K562 (cell line): ENCODE results near the gene RASGRP1.

Experiments
- CUX1 ChIP-seq: fragments of 200-800 bp; sonication (Bioruptor generic); IDR thresholded peaks from 2 replicates; pipeline ENCODE4 v1.6.1; 2016; ENCODE audit warnings: missing genetic modification characterization, missing compliant biosample characterization
- EZH2 ChIP-seq: IDR thresholded peaks from 2 replicates; pipeline ENCODE4 v1.6.1; 2012; ENCODE audit warnings: low read depth, mild to moderate bottlenecking, inconsistent platforms, low read length, borderline replicate concordance
- FOSL1 ChIP-seq: fragments of 200-800 bp; sonication (Bioruptor generic); conservative IDR thresholded peaks from 2 replicates; pipeline ENCODE4 v1.6.1; 2016; ENCODE audit warnings: missing genetic modification characterization, missing compliant biosample characterization
- GTF2A2 ChIP-seq: IDR thresholded peaks from 2 replicates; pipeline ENCODE4 v1.6.1; 2016; ENCODE audit warnings: mild to moderate bottlenecking, missing genetic modification characterization, missing compliant biosample characterization
- MAFK ChIP-seq: IDR thresholded peaks from 2 replicates; pipeline ENCODE4 v1.6.1; 2011; ENCODE audit warnings: low read length, improper control_type of control experiment
- MXI1 ChIP-seq: IDR thresholded peaks from 2 replicates; pipeline ENCODE4 v1.6.1; 2011; ENCODE audit warnings: low read depth, mild to moderate bottlenecking, improper control_type of control experiment, low read length
- PML ChIP-seq: IDR thresholded peaks from 2 replicates; pipeline ENCODE4 v1.6.1; 2012; ENCODE audit warnings: low read length, inconsistent platforms
- YY1 ChIP-seq, 3 experiments: IDR thresholded peaks; 2 replicates each; pipeline ENCODE4 v1.6.1; 2011; ENCODE audit warnings: low read length in 2 of 3, mild to moderate bottlenecking in 2 of 3, moderate library complexity in 2 of 3, borderline replicate concordance in 1 of 3, control low read depth in 1 of 3, low read depth in 1 of 3; ENCODE audit not compliant: insufficient read depth in 3 of 3, insufficient replicate concordance in 2 of 3, control insufficient read depth in 1 of 3, insufficient read length in 1 of 3; ENCODE audit errors: extremely low read depth in 1 of 3
- ZC3H11A ChIP-seq: IDR thresholded peaks from 2 replicates; pipeline ENCODE4 v1.6.1; 2012; ENCODE audit warnings: low read depth, low read length, improper control_type of control experiment
- ZNF830 ChIP-seq: fragments of 250-450 bp; sonication (Bioruptor Pico); IDR thresholded peaks from 2 replicates; pipeline ENCODE4 v1.5.0; 2021; ENCODE audit warnings: mild to moderate bottlenecking
- TF ChIP-seq, protein P1 (sequence below): sonication (generic); formaldehyde crosslinking; IDR thresholded peaks from 2 replicates; pipeline ENCODE4 v1.4.0; 2020; ENCODE audit warnings: mild to moderate bottlenecking, missing genetic modification reagents
- TF ChIP-seq, protein P2 (sequence below), 3 experiments: IDR thresholded peaks in 2 of 3; conservative IDR thresholded peaks in 1 of 3; 2 replicates each; pipeline ENCODE4 v1.5.1; 2011 to 2012; ENCODE audit warnings: low read length in 3 of 3, mild to moderate bottlenecking in 3 of 3, control low read depth in 2 of 3, improper control_type of control experiment in 1 of 3, inconsistent platforms in 1 of 3, low read depth in 1 of 3, mixed read lengths in 1 of 3, moderate library complexity in 1 of 3; ENCODE audit not compliant: insufficient read depth in 2 of 3
- TF ChIP-seq, protein P3 (sequence below): fragments of 150-350 bp; IDR thresholded peaks from 2 replicates; pipeline ENCODE4 v1.6.1; 2014; ENCODE audit warnings: low read depth, mild to moderate bottlenecking, low read length, borderline replicate concordance

- TF ChIP-seq ZNF830 (CRISPR knock-in tag) (no peak), GTF2A2 (tag) (no peak), PML (no peak), MXI1 (no peak), CUX1 (CRISPR knock-in tag) (no peak), MAFK (no peak), EZH2 (no peak), FOSL1 (tag) (no peak), ZC3H11A (no peak), YY1 (IDR thresholded peaks at IDR 0.05; ENCODE audit: borderline replicate concordance in 1 of 3, control insufficient read depth in 1 of 3, extremely low read depth in 1 of 3, insufficient read depth in 3 of 3, insufficient read length in 1 of 3, insufficient replicate concordance in 2 of 3, low read depth in 1 of 3, low read length in 2 of 3) (no peak)
- TF ChIP-seq, protein P1, sequence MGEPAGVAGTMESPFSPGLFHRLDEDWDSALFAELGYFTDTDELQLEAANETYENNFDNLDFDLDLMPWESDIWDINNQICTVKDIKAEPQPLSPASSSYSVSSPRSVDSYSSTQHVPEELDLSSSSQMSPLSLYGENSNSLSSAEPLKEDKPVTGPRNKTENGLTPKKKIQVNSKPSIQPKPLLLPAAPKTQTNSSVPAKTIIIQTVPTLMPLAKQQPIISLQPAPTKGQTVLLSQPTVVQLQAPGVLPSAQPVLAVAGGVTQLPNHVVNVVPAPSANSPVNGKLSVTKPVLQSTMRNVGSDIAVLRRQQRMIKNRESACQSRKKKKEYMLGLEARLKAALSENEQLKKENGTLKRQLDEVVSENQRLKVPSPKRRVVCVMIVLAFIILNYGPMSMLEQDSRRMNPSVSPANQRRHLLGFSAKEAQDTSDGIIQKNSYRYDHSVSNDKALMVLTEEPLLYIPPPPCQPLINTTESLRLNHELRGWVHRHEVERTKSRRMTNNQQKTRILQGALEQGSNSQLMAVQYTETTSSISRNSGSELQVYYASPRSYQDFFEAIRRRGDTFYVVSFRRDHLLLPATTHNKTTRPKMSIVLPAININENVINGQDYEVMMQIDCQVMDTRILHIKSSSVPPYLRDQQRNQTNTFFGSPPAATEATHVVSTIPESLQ: no peak
- TF ChIP-seq, protein P2, sequence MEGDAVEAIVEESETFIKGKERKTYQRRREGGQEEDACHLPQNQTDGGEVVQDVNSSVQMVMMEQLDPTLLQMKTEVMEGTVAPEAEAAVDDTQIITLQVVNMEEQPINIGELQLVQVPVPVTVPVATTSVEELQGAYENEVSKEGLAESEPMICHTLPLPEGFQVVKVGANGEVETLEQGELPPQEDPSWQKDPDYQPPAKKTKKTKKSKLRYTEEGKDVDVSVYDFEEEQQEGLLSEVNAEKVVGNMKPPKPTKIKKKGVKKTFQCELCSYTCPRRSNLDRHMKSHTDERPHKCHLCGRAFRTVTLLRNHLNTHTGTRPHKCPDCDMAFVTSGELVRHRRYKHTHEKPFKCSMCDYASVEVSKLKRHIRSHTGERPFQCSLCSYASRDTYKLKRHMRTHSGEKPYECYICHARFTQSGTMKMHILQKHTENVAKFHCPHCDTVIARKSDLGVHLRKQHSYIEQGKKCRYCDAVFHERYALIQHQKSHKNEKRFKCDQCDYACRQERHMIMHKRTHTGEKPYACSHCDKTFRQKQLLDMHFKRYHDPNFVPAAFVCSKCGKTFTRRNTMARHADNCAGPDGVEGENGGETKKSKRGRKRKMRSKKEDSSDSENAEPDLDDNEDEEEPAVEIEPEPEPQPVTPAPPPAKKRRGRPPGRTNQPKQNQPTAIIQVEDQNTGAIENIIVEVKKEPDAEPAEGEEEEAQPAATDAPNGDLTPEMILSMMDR (IDR thresholded peaks at IDR 0.05 in 2 of 3, conservative IDR thresholded peaks at IDR 0.05 in 1 of 3; ENCODE audit: insufficient read depth in 2 of 3, low read depth in 1 of 3, low read length in 3 of 3): peak; percentile 75 to 88 (median 78)
- TF ChIP-seq, protein P3, sequence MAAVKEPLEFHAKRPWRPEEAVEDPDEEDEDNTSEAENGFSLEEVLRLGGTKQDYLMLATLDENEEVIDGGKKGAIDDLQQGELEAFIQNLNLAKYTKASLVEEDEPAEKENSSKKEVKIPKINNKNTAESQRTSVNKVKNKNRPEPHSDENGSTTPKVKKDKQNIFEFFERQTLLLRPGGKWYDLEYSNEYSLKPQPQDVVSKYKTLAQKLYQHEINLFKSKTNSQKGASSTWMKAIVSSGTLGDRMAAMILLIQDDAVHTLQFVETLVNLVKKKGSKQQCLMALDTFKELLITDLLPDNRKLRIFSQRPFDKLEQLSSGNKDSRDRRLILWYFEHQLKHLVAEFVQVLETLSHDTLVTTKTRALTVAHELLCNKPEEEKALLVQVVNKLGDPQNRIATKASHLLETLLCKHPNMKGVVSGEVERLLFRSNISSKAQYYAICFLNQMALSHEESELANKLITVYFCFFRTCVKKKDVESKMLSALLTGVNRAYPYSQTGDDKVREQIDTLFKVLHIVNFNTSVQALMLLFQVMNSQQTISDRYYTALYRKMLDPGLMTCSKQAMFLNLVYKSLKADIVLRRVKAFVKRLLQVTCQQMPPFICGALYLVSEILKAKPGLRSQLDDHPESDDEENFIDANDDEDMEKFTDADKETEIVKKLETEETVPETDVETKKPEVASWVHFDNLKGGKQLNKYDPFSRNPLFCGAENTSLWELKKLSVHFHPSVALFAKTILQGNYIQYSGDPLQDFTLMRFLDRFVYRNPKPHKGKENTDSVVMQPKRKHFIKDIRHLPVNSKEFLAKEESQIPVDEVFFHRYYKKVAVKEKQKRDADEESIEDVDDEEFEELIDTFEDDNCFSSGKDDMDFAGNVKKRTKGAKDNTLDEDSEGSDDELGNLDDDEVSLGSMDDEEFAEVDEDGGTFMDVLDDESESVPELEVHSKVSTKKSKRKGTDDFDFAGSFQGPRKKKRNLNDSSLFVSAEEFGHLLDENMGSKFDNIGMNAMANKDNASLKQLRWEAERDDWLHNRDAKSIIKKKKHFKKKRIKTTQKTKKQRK: no peak
Measured at GRCh38 chr15:38563723-38564519, 693 bp downstream of the RASGRP1 start.
